GM23338 (cell line): ENCODE measurements around the gene PCSK5. TPM values are rescaled to one million over a fixed set of nuclear protein-coding genes. Genes with fewer than 3 reads are reported as not detected.

ENCODE experiments used
- ATAC-seq: fragments of 200-7000 bp; cut with Tn5 transposase; 3 replicates; pipeline ENCODE4 v1.9.1; 2020
- DNase-seq: peaks from one replicate; pipeline ENCODE4 v3.0.0-alpha.2; 2015; ENCODE audit warnings: low spot score
- H2AFZ ChIP-seq: fragments of 200-600 bp; sonication (generic); 2 replicates; pipeline ENCODE4 v1.8.0; 2016; ENCODE audit warnings: antibody characterized with exemption, mild to moderate bottlenecking, moderate library complexity
- H3F3A ChIP-seq: fragments of 200-600 bp; sonication (generic); replicated peaks from 2 replicates; pipeline ENCODE4 v1.8.0; 2017; ENCODE audit warnings: antibody characterized with exemption, mixed run types, low read depth
- H3K27ac ChIP-seq: fragments of 200-600 bp; sonication (generic); 2 replicates; pipeline ENCODE4 v1.6.1; 2016; ENCODE audit warnings: low read depth
- H3K27me3 ChIP-seq: fragments of 200-600 bp; sonication (generic); 2 replicates; pipeline ENCODE4 v1.8.0; 2016; ENCODE audit warnings: mild to moderate bottlenecking, mixed run types, moderate library complexity; ENCODE audit not compliant: insufficient read depth
- H3K36me3 ChIP-seq: fragments of 200-600 bp; sonication (generic); 2 replicates; pipeline ENCODE4 v1.8.0; 2016; ENCODE audit warnings: mild to moderate bottlenecking; ENCODE audit not compliant: insufficient read depth
- H3K4me1 ChIP-seq: fragments of 200-600 bp; sonication (generic); 2 replicates; pipeline ENCODE4 v1.8.0; 2016; ENCODE audit warnings: mild to moderate bottlenecking, moderate library complexity; ENCODE audit not compliant: insufficient read depth
- H3K4me2 ChIP-seq: fragments of 200-600 bp; sonication (generic); 2 replicates; pipeline ENCODE4 v1.7.1; 2017; ENCODE audit warnings: mixed run types
- H3K4me3 ChIP-seq: fragments of 200-600 bp; sonication (generic); 2 replicates; pipeline ENCODE4 v1.6.1; 2016; ENCODE audit warnings: mixed run types
- H3K79me2 ChIP-seq: fragments of 200-600 bp; sonication (generic); replicated peaks from 2 replicates; pipeline ENCODE4 v1.8.0; 2017; ENCODE audit warnings: mild to moderate bottlenecking; ENCODE audit not compliant: insufficient read depth
- H3K9me2 ChIP-seq: fragments of 200-600 bp; sonication (generic); 2 replicates; pipeline ENCODE4 v1.8.0; 2017; ENCODE audit not compliant: insufficient read depth
- H4K20me1 ChIP-seq: fragments of 200-600 bp; sonication (generic); replicated peaks from 2 replicates; pipeline ENCODE4 v1.8.0; 2017; ENCODE audit warnings: mild to moderate bottlenecking; ENCODE audit not compliant: insufficient read depth
- H3K27ac Mint-ChIP-seq: 2 replicates; pipeline ENCODE4 v1.8.0; 2020; ENCODE audit warnings: inconsistent platforms, mild to moderate bottlenecking, moderate library complexity, mixed read lengths
- H3K27me3 Mint-ChIP-seq: 3 replicates; pipeline ENCODE4 v1.8.0; 2022; ENCODE audit warnings: low read depth, mild to moderate bottlenecking, moderate library complexity, mixed read lengths, inconsistent platforms; ENCODE audit not compliant: insufficient read depth, poor library complexity
- H3K36me3 Mint-ChIP-seq: 3 replicates; pipeline ENCODE4 v1.8.0; 2021; ENCODE audit warnings: low read depth, mild to moderate bottlenecking, inconsistent platforms, moderate library complexity, mixed read lengths
- H3K4me1 Mint-ChIP-seq: 3 replicates; pipeline ENCODE4 v1.8.0; 2020; ENCODE audit warnings: mild to moderate bottlenecking, inconsistent platforms, mixed read lengths
- H3K4me3 Mint-ChIP-seq: 3 replicates; pipeline ENCODE4 v1.8.0; 2021; ENCODE audit warnings: moderate library complexity, mild to moderate bottlenecking, inconsistent platforms, mixed read lengths
- H3K9me3 Mint-ChIP-seq: 3 replicates; pipeline ENCODE4 v1.8.0; 2020; ENCODE audit warnings: moderate library complexity, mild to moderate bottlenecking, inconsistent platforms, mixed read lengths
- CREB1 ChIP-seq: fragments of 250-450 bp; sonication (Bioruptor Pico); IDR thresholded peaks from 2 replicates; pipeline ENCODE4 v1.5.0; 2020; ENCODE audit warnings: low read depth, mild to moderate bottlenecking, moderate library complexity
- CTCF ChIP-seq, 2 experiments: fragments of 200-600 bp in 1 of 2; sonication (generic) in 1 of 2; conservative IDR thresholded peaks; 2 replicates each; pipeline versions ENCODE4 v1.5.1 to v1.6.1; 2016 to 2017; ENCODE audit warnings: antibody characterized with exemption in 2 of 2, low read depth in 2 of 2, mild to moderate bottlenecking in 2 of 2, moderate library complexity in 1 of 2
- STAT1 ChIP-seq: IDR thresholded peaks from one replicate; pipeline ENCODE4 v1.6.1; 2016; ENCODE audit warnings: antibody characterized with exemption; ENCODE audit not compliant: unreplicated experiment
- ZNF331 ChIP-seq: fragments of 250-450 bp; sonication (Bioruptor Pico); IDR thresholded peaks from 2 replicates; pipeline ENCODE4 v1.5.0; 2020; ENCODE audit warnings: low read depth, mild to moderate bottlenecking, moderate library complexity
- ZNF462 ChIP-seq: fragments of 250-450 bp; sonication (Bioruptor Pico); IDR thresholded peaks from 2 replicates; pipeline ENCODE4 v1.5.0; 2020; ENCODE audit warnings: mild to moderate bottlenecking, moderate library complexity
- polyA plus RNA-seq: library from polyadenylated mRNA; unstranded; fragments of >200 nt; fragmentation: Nextera tagmentation; extraction: Ambion mirVana; gene quantifications from 2 replicates; pipeline ENCODE4 v1.2.1, GENCODE V29; 2016
- total RNA-seq: library from RNA; depleted of rRNA; stranded (reverse); fragments of >200 nt; shearing (Covaris generic); gene quantifications from 2 replicates; pipeline ENCODE4 v1.2.3, GENCODE V29; 2014

Gene PCSK5
- total and polyA plus RNA-seq, 2 experiments from 2014 or later = 12.3 to 34.8 TPM

GRCh38 chr9:76322810-76323209 lies 432.3 kb downstream of the PCSK5 start:
- Histone ChIP-seq H3K36me3 (no peaks in the 10 kb centered on the region), H3K27ac (no peak overlapping the region), H3K9me2 (peaks cover 2% of the 10 kb centered on the region; the same call in 1 of the 2 replicates), H3K4me1 (no peaks in the 10 kb centered on the region), H2AFZ (no peak overlapping the region), H3K27me3 (no peaks in the 10 kb centered on the region), H3K4me3 (no peak overlapping the region), H3F3A (no peaks in the 10 kb centered on the region), H4K20me1 (no peaks in the 10 kb centered on the region), H3K4me2 (no peak overlapping the region), H3K79me2 (no peaks in the 10 kb centered on the region)
- no peak overlapping the region for H3K27ac Mint-ChIP-seq
- H3K4me1 Mint-ChIP-seq = no peaks in the 10 kb centered on the region
- no peak overlapping the region for H3K4me3 Mint-ChIP-seq
- DNase-seq (no peak), ATAC-seq (no peak)
- H3K27me3 Mint-ChIP-seq = peaks cover 4% of the 10 kb centered on the region
- no peaks in the 10 kb centered on the region for H3K36me3 Mint-ChIP-seq
- TF ChIP-seq CTCF (conservative IDR thresholded peaks at IDR 0.05; ENCODE audit: low read depth in 2 of 2) = no peak
- no peak for TF ChIP-seq STAT1
- TF ChIP-seq ZNF462 (CRISPR knock-in tag) = no peak
- no peak for TF ChIP-seq CREB1
- TF ChIP-seq ZNF331 = no peak
- no peaks in the 10 kb centered on the region for H3K9me3 Mint-ChIP-seq
